ENCODE data around the gene ARHGAP18.

GRCh38 chr6:129695373-129696027, 14.5 kb downstream of the ARHGAP18 start:
- TF ChIP-seq CTCF (IDR thresholded peaks at IDR 0.05 in 8 of 11, conservative IDR thresholded peaks at IDR 0.05 in 3 of 11) (no peak), POLR2AphosphoS5 (IDR thresholded peaks at IDR 0.05) (no peak), POLR2A (IDR thresholded peaks at IDR 0.05) (no peak)

All from spleen (tissue), 7 donors.